ENCODE results near the gene TOP1. TPM values are rescaled to one million over a fixed set of nuclear protein-coding genes. Genes with fewer than 3 reads are reported as not detected.

Gene TOP1
- total RNA-seq, 1 experiment from 2014 or later = 129 TPM

DNA sequence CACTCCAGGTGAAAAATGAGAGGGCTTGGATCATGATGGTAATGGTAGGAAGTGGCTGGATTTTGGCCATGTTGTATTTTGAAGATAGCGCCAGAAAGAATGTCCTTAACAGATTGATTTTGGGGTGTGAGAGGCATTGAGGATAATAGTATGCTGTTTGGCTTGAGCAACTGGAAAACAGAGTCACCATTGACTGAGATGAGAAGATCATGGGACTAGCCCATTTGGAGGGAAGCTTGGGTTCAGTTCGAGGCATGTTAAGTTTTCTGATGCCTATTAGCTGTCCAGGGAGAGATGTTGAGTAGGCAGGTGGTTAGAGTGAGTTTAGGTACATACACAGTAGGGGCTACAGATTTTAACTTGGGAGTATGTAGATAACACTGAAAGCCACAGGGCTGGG lies 132.1 kb downstream of the TOP1 start:
- CTCF ChIA-PET = no interaction called here
- Mint-ChIP-seq H3K4me3 (ENCODE audit: low read depth, unreplicated experiment) (no peak overlapping the region), H3K27ac (ENCODE audit: unreplicated experiment) (no peak overlapping the region), H3K4me1 (ENCODE audit: low read depth, unreplicated experiment) (peaks cover 11% of the 10 kb centered on the region), H3K9me3 (ENCODE audit: low read depth, unreplicated experiment) (no peaks in the 10 kb centered on the region), H3K36me3 (ENCODE audit: insufficient read depth, unreplicated experiment) (peaks cover 14% of the 10 kb centered on the region), H3K27me3 (ENCODE audit: unreplicated experiment) (no peaks in the 10 kb centered on the region)
- intact Hi-C loops (cut with micrococcal nuclease; ENCODE audit: unreplicated experiment) = no loop called here
- BruUV-seq (replicated peaks) = no TSS peak
- DNase-seq = no peak
- TF ChIP-seq, protein P1, sequence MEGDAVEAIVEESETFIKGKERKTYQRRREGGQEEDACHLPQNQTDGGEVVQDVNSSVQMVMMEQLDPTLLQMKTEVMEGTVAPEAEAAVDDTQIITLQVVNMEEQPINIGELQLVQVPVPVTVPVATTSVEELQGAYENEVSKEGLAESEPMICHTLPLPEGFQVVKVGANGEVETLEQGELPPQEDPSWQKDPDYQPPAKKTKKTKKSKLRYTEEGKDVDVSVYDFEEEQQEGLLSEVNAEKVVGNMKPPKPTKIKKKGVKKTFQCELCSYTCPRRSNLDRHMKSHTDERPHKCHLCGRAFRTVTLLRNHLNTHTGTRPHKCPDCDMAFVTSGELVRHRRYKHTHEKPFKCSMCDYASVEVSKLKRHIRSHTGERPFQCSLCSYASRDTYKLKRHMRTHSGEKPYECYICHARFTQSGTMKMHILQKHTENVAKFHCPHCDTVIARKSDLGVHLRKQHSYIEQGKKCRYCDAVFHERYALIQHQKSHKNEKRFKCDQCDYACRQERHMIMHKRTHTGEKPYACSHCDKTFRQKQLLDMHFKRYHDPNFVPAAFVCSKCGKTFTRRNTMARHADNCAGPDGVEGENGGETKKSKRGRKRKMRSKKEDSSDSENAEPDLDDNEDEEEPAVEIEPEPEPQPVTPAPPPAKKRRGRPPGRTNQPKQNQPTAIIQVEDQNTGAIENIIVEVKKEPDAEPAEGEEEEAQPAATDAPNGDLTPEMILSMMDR (IDR thresholded peaks at IDR 0.05; ENCODE audit: unreplicated experiment) = no peak

DNA sequence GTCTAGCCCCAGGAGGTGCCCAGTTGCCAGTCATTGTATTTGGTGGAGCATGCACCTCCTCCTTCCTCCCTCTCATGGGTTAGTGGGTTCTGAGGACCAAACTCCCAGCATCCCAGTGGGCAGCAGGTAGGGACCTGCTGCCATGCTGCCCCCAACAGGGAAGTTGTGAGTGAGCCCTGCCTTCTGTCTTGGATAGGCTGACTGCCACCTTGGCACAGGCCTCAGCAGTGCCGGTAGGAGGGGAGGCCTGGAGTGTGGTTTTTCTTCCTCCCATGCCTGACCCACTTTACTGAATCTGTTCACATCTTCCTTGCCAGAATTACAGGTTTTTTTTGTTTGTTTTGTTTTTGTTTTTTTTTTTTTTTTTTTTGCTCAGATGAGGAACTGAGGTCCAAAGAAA lies 133.3 kb downstream of the TOP1 start:
- H3K27me3 Mint-ChIP-seq (ENCODE audit: unreplicated experiment) = no peaks in the 10 kb centered on the region
- TF ChIP-seq, protein P1 (IDR thresholded peaks at IDR 0.05; ENCODE audit: unreplicated experiment) = no peak
- no peaks in the 10 kb centered on the region for H3K9me3 Mint-ChIP-seq (ENCODE audit: low read depth, unreplicated experiment)
- H3K36me3 Mint-ChIP-seq (ENCODE audit: insufficient read depth, unreplicated experiment) = peaks cover 14% of the 10 kb centered on the region
- H3K4me1 Mint-ChIP-seq (ENCODE audit: low read depth, unreplicated experiment) = peaks cover 7% of the 10 kb centered on the region
- intact Hi-C loops (cut with micrococcal nuclease; ENCODE audit: unreplicated experiment) = no loop called here
- BruUV-seq (replicated peaks) = no TSS peak
- no peak overlapping the region for H3K27ac Mint-ChIP-seq (ENCODE audit: unreplicated experiment)
- H3K4me3 Mint-ChIP-seq (ENCODE audit: low read depth, unreplicated experiment) = no peak overlapping the region
- DNase-seq = no peak
- CTCF ChIA-PET = no interaction called here

DNA sequence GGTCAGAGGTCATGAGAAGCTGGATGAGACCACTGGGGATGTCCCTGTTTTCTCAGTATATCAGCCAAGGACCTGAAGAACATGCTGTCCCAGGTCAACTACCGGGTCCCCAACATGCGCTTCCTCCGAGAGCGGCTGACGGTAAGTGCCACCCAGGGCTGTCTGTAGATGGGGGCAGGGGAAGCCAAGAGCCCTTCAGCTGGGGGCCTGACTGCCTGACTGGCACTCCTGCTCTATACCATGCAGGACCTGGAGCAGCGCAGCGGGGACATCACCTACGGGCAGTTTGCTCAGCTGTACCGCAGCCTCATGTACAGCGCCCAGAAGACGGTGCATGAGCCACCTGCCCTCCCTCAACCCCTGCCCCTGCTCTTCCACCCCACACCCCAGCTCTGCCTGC lies 133.8 kb downstream of the TOP1 start:
- Mint-ChIP-seq H3K4me3 (ENCODE audit: low read depth, unreplicated experiment) (no peak overlapping the region), H3K27ac (ENCODE audit: unreplicated experiment) (no peak overlapping the region), H3K4me1 (ENCODE audit: low read depth, unreplicated experiment) (peaks cover 2% of the 10 kb centered on the region), H3K27me3 (ENCODE audit: unreplicated experiment) (no peaks in the 10 kb centered on the region), H3K36me3 (ENCODE audit: insufficient read depth, unreplicated experiment) (peaks cover 14% of the 10 kb centered on the region), H3K9me3 (ENCODE audit: low read depth, unreplicated experiment) (no peaks in the 10 kb centered on the region)
- CTCF ChIA-PET = no interaction called here
- no TSS peak for BruUV-seq (replicated peaks)
- DNase-seq = no peak
- TF ChIP-seq, protein P1 (IDR thresholded peaks at IDR 0.05; ENCODE audit: unreplicated experiment) = no peak
- intact Hi-C loops (cut with micrococcal nuclease; ENCODE audit: unreplicated experiment) = no loop called here

DNA sequence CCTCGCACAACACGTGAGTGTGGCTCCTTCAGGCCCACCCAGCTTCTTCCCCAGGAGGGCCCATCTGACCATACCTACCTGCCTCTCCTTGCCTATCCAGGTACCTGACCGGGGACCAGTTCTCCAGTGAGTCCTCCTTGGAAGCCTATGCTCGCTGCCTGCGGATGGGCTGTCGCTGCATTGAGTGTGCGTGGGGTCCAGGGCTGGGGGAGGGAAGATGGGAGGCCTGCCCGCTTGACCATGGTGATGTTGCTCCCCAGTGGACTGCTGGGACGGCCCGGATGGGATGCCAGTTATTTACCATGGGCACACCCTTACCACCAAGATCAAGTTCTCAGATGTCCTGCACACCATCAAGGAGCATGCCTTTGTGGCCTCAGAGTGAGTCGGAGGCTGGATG lies 135.2 kb downstream of the TOP1 start:
- Mint-ChIP-seq H3K4me3 (ENCODE audit: low read depth, unreplicated experiment) (no peak overlapping the region), H3K36me3 (ENCODE audit: insufficient read depth, unreplicated experiment) (peaks cover 15% of the 10 kb centered on the region), H3K27me3 (ENCODE audit: unreplicated experiment) (no peaks in the 10 kb centered on the region), H3K4me1 (ENCODE audit: low read depth, unreplicated experiment) (no peaks in the 10 kb centered on the region), H3K27ac (ENCODE audit: unreplicated experiment) (no peak overlapping the region), H3K9me3 (ENCODE audit: low read depth, unreplicated experiment) (no peaks in the 10 kb centered on the region)
- TF ChIP-seq, protein P1 (IDR thresholded peaks at IDR 0.05; ENCODE audit: unreplicated experiment) = no peak
- intact Hi-C loops (cut with micrococcal nuclease; ENCODE audit: unreplicated experiment) = no loop called here
- BruUV-seq (replicated peaks) = no TSS peak
- DNase-seq = no peak
- CTCF ChIA-PET = no interaction called here

All from Calu3 (cell line).